ENCODE measurements around the gene TEAD4.

DNA sequence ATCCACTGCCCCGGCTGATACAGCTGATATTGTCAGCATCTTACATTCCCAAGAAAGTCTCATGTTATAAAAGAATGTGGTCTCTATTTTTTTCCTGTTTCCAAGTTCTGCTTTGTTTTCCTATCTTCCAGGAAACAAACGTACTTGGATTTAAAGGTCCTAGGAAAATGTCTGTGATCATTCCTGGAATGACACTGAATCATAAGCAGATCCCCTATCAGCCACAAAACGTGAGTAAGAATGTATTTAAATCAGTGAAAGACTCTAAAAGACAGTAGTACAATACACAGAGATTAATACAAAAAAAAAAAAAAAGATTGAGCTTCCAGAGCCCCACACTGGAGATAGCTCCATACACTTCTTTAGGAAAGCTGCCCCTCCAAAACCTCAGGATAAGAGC lies 21.7 kb upstream of the TEAD4 start:
- TF ChIP-seq, protein P1, sequence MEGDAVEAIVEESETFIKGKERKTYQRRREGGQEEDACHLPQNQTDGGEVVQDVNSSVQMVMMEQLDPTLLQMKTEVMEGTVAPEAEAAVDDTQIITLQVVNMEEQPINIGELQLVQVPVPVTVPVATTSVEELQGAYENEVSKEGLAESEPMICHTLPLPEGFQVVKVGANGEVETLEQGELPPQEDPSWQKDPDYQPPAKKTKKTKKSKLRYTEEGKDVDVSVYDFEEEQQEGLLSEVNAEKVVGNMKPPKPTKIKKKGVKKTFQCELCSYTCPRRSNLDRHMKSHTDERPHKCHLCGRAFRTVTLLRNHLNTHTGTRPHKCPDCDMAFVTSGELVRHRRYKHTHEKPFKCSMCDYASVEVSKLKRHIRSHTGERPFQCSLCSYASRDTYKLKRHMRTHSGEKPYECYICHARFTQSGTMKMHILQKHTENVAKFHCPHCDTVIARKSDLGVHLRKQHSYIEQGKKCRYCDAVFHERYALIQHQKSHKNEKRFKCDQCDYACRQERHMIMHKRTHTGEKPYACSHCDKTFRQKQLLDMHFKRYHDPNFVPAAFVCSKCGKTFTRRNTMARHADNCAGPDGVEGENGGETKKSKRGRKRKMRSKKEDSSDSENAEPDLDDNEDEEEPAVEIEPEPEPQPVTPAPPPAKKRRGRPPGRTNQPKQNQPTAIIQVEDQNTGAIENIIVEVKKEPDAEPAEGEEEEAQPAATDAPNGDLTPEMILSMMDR (conservative IDR thresholded peaks at IDR 0.05; ENCODE audit: low read depth, low read length): no peak
- no peak for TF ChIP-seq EZH2 (IDR thresholded peaks at IDR 0.05; ENCODE audit: borderline replicate concordance, low read depth, low read length, poor library complexity, severe bottlenecking)

Measured in A673 (cell line).